22Rv1 (cell line): ENCODE measurements around the gene TMEM229A.

ENCODE experiments used
- CTCF ChIP-seq: fragments of 450-650 bp; IDR thresholded peaks from 2 replicates; pipeline ENCODE4 v1.5.1; 2017; ENCODE audit warnings: mild to moderate bottlenecking
- ZFX ChIP-seq: fragments of 450-650 bp; IDR thresholded peaks from 2 replicates; pipeline ENCODE4 v1.6.1; 2017; ENCODE audit warnings: antibody characterized with exemption, borderline replicate concordance

- TF ChIP-seq CTCF, result no peak
- no peak for TF ChIP-seq ZFX
These were observed 36.6 kb downstream of the TMEM229A start for GRCh38 chr7:123996327-123996625.
